SK-N-SH (cell line): Measurements from ENCODE around the gene EIPR1. TPM values are rescaled to one million over a fixed set of nuclear protein-coding genes. Genes with fewer than 3 reads are reported as not detected.

Experiments used
- CTCF ChIA-PET: fragments of 300-600, 350-600 bp; formaldehyde crosslinking; extraction: SDS; loops from one replicate; lab custom pipeline; 2021; lab: Yijun Ruan, JAX
- POLR2A ChIA-PET: fragments of 350-600 bp; sonication (Branson Sonifier 250); formaldehyde crosslinking; extraction: SDS; loops from one replicate; lab custom pipeline; 2020; ENCODE audit warnings: antibody characterized with exemption, inconsistent platforms; lab: Yijun Ruan, JAX
- DNase-seq: peaks from one replicate; pipeline ENCODE4 v3.0.0; 2012
- H2AFZ ChIP-seq: fragments of 200-600 bp; sonication (generic); 2 replicates; pipeline ENCODE4 v1.8.1; 2016; ENCODE audit warnings: antibody characterized with exemption, mild to moderate bottlenecking, low read depth
- H3F3A ChIP-seq: fragments of 200-600 bp; sonication (generic); replicated peaks from 2 replicates; pipeline ENCODE3; 2016; ENCODE audit warnings: antibody characterized with exemption, mild to moderate bottlenecking; ENCODE audit not compliant: insufficient read depth
- H3K27ac ChIP-seq, 2 experiments: fragments of 200-500 bp in 1 of 2; fragments of 200-600 bp in 1 of 2; sonication (Bioruptor generic) in 1 of 2; sonication (generic), shearing (Covaris generic) in 1 of 2; 2 replicates each; pipeline versions ENCODE4 v1.5.1 to v1.6.1; 2014 to 2016; ENCODE audit warnings: low read depth in 2 of 2, inconsistent platforms in 1 of 2, low read length in 1 of 2, mild to moderate bottlenecking in 1 of 2, mixed read lengths in 1 of 2
- H3K27me3 ChIP-seq: fragments of 200-600 bp; sonication (generic), shearing (Covaris generic); 2 replicates; pipeline ENCODE4 v1.6.1; 2016; ENCODE audit warnings: mixed run types; ENCODE audit not compliant: insufficient read depth
- H3K36me3 ChIP-seq, 2 experiments: fragments of 200-500 bp in 1 of 2; fragments of 200-600 bp in 1 of 2; sonication (Bioruptor generic) in 1 of 2; sonication (generic) in 1 of 2; replicated peaks in 1 of 2; 2 replicates each; pipeline versions ENCODE3 to v1.5.1; 2014 to 2016; ENCODE audit warnings: low read length in 1 of 2, mild to moderate bottlenecking in 1 of 2; ENCODE audit not compliant: insufficient read depth in 2 of 2, control insufficient read depth in 1 of 2
- H3K4me1 ChIP-seq, 2 experiments: fragments of 200-500 bp in 1 of 2; fragments of 200-600 bp in 1 of 2; sonication (Bioruptor generic) in 1 of 2; sonication (generic), shearing (Covaris generic) in 1 of 2; 2 replicates each; pipeline versions ENCODE4 v1.5.1 to v1.6.1; 2014 to 2016; ENCODE audit warnings: low read depth in 1 of 2, low read length in 1 of 2, mixed run types in 1 of 2; ENCODE audit not compliant: insufficient read depth in 2 of 2, control insufficient read depth in 1 of 2
- H3K4me2 ChIP-seq: fragments of 200-600 bp; sonication (generic), shearing (Covaris generic); 2 replicates; pipeline ENCODE4 v1.6.1; 2017; ENCODE audit warnings: mixed run types
- H3K4me3 ChIP-seq, 2 experiments: fragments of 200-500 bp in 1 of 2; fragments of 200-600 bp in 1 of 2; sonication (Bioruptor generic) in 1 of 2; sonication (generic), shearing (Covaris generic) in 1 of 2; 2 replicates each; pipeline versions ENCODE4 v1.5.1 to v1.8.1; 2014 to 2016; ENCODE audit warnings: low read depth in 2 of 2, inconsistent platforms in 1 of 2, low read length in 1 of 2, mild to moderate bottlenecking in 1 of 2, mixed read lengths in 1 of 2, moderate library complexity in 1 of 2
- H3K79me2 ChIP-seq: fragments of 200-600 bp; sonication (generic); 2 replicates; pipeline ENCODE4 v1.8.1; 2017; ENCODE audit warnings: mild to moderate bottlenecking; ENCODE audit not compliant: insufficient read depth
- H3K9ac ChIP-seq: fragments of 200-600 bp; sonication (generic); 2 replicates; pipeline ENCODE4 v1.6.1; 2017; ENCODE audit warnings: mixed run types
- H3K9me2 ChIP-seq: fragments of 200-600 bp; sonication (generic); 2 replicates; pipeline ENCODE4 v1.6.1; 2017; ENCODE audit warnings: mixed run types
- H3K9me3 ChIP-seq: fragments of 200-600 bp; sonication (generic); 2 replicates; pipeline ENCODE4 v1.6.1; 2017; ENCODE audit warnings: mixed run types, mild to moderate bottlenecking, moderate library complexity
- H4K20me1 ChIP-seq: fragments of 200-600 bp; sonication (generic); 2 replicates; pipeline ENCODE4 v1.6.1; 2017; ENCODE audit warnings: mild to moderate bottlenecking, mixed run types; ENCODE audit not compliant: insufficient read depth
- CTCF ChIP-seq: fragments of 200-600 bp; sonication (generic); IDR thresholded peaks from 2 replicates; pipeline ENCODE4 v1.6.1; 2017; ENCODE audit warnings: antibody characterized with exemption, mild to moderate bottlenecking, moderate library complexity
- ELF1 ChIP-seq: IDR thresholded peaks from 2 replicates; pipeline ENCODE4 v1.4.0; 2012
- EZH2phosphoT487 ChIP-seq: fragments of 200-600 bp; sonication (generic); IDR thresholded peaks from 2 replicates; pipeline ENCODE4 v1.6.1; 2017; ENCODE audit warnings: low read depth, mixed run types, mild to moderate bottlenecking, antibody characterized with exemption, moderate library complexity, borderline replicate concordance
- FOXJ3 ChIP-seq: sonication (generic); formaldehyde crosslinking; IDR thresholded peaks from 2 replicates; pipeline ENCODE4 v1.5.1; 2020; ENCODE audit warnings: mild to moderate bottlenecking, missing genetic modification reagents
- FOXM1 ChIP-seq: IDR thresholded peaks from 2 replicates; pipeline ENCODE4 v1.4.0; 2012; ENCODE audit warnings: low read depth, mild to moderate bottlenecking
- IRF3 ChIP-seq: fragments of 150-350 bp; IDR thresholded peaks from 2 replicates; pipeline ENCODE4 v1.6.1; 2016; ENCODE audit warnings: mild to moderate bottlenecking, low read depth, low read length
- MEF2A ChIP-seq: IDR thresholded peaks from 2 replicates; pipeline ENCODE4 v1.4.0; 2012; ENCODE audit warnings: low read depth, borderline replicate concordance
- MXI1 ChIP-seq: IDR thresholded peaks from 2 replicates; pipeline ENCODE4 v1.6.1; 2012; ENCODE audit warnings: mild to moderate bottlenecking, low read depth, low read length, improper control_type of control experiment
- PBX3 ChIP-seq: IDR thresholded peaks from 2 replicates; pipeline ENCODE4; 2012
- RAD21 ChIP-seq: IDR thresholded peaks from 2 replicates; pipeline ENCODE4 v1.6.1; 2012; ENCODE audit warnings: mild to moderate bottlenecking, low read length
- RCOR1 ChIP-seq: fragments of 150-350 bp; IDR thresholded peaks from 2 replicates; pipeline ENCODE4 v1.6.1; 2017; ENCODE audit warnings: antibody characterized with exemption, low read length
- RFX5 ChIP-seq: IDR thresholded peaks from 2 replicates; pipeline ENCODE4 v1.6.1; 2012; ENCODE audit warnings: mild to moderate bottlenecking, improper control_type of control experiment, low read length
- TEAD4 ChIP-seq: IDR thresholded peaks from 2 replicates; pipeline ENCODE4 v1.4.0; 2012; ENCODE audit warnings: mild to moderate bottlenecking, borderline replicate concordance; ENCODE audit not compliant: insufficient read depth
- USF1 ChIP-seq: IDR thresholded peaks from 2 replicates; pipeline ENCODE4 v1.4.0; 2012; ENCODE audit warnings: low read depth, borderline replicate concordance
- YY1 ChIP-seq: IDR thresholded peaks from 2 replicates; pipeline ENCODE4 v1.4.0; 2012; ENCODE audit warnings: low read depth, mild to moderate bottlenecking
- ZBTB33 ChIP-seq: IDR thresholded peaks from 2 replicates; pipeline ENCODE4 v1.4.0; 2012; ENCODE audit warnings: low read depth, borderline replicate concordance
- WGBS: methylation state at CpG from one replicate; pipeline ENCODE4 v1.1.6; 2017; ENCODE audit warnings: low lambda C conversion rate; 5-methylcytosine and 5-hydroxymethylcytosine counted together
- polyA plus RNA-seq, 3 experiments: library from polyadenylated mRNA; depleted of rRNA; stranded (reverse); fragments of >200 nt; gene quantifications; 2 replicates each; pipeline ENCODE4 v1.2.3, GENCODE V29; 2012

The EIPR1 gene
- polyA plus RNA-seq, 1 of the 3 experiments (the other 2 are of a cell fraction) = 85.9 TPM

GRCh38 chr2:3305952-3306351 lies 71.7 kb downstream of the EIPR1 start:
- CTCF ChIA-PET = no interaction called here

GRCh38 chr2:3305431-3305830 lies 72.2 kb downstream of the EIPR1 start:
- H3K27ac ChIP-seq = no peak overlapping the region; a peak in 1 of 4 replicates
- no peak overlapping the region for H3K9ac ChIP-seq
- H3K9me2 ChIP-seq = no peaks in the 10 kb centered on the region
- ChIA-PET CTCF (no interaction called here), POLR2A (no interaction called here)
- DNase-seq = no peak
- no peak overlapping the region for H3K4me2 ChIP-seq
- H3F3A ChIP-seq = peaks cover 4% of the 10 kb centered on the region
- no peaks in the 10 kb centered on the region for H3K9me3 ChIP-seq
- H3K4me1 ChIP-seq = peaks cover 4 to 32% of the 10 kb centered on the region in 2 experiments; a peak in 3 of 4 replicates
- peaks cover 6 to 10% of the 10 kb centered on the region in 2 experiments for H3K36me3 ChIP-seq
- H4K20me1 ChIP-seq = no peaks in the 10 kb centered on the region
- H2AFZ ChIP-seq = no peak overlapping the region
- WGBS = 93% methylated on average over 9 of the region's 9 CpGs
- H3K27me3 ChIP-seq = no peaks in the 10 kb centered on the region
- H3K4me3 ChIP-seq = no peak overlapping the region
- H3K79me2 ChIP-seq = peaks cover 19% of the 10 kb centered on the region
- TF ChIP-seq FOXJ3 (CRISPR knock-in tag) (no peak), EZH2phosphoT487 (no peak), FOXM1 (no peak), YY1 (no peak), ELF1 (no peak), CTCF (no peak), MEF2A (no peak), ZBTB33 (no peak), RAD21 (no peak), RFX5 (no peak), TEAD4 (no peak)

More at GRCh38 chr2:3305952-3306351, 71.7 kb downstream of the EIPR1 start:
- no peak overlapping the region for H3K9ac ChIP-seq
- no peak for DNase-seq
- H3K4me1 ChIP-seq = peaks cover 4 to 29% of the 10 kb centered on the region in 2 experiments; a peak in 3 of 4 replicates
- H3K9me3 ChIP-seq = no peaks in the 10 kb centered on the region
- no peaks in the 10 kb centered on the region for H3K27me3 ChIP-seq
- H3K9me2 ChIP-seq = no peaks in the 10 kb centered on the region
- H3K27ac ChIP-seq = no peak overlapping the region
- no peaks in the 10 kb centered on the region for H4K20me1 ChIP-seq
- H3K79me2 ChIP-seq = peaks cover 19% of the 10 kb centered on the region
- no peak overlapping the region for H3K4me2 ChIP-seq
- peaks cover 6 to 11% of the 10 kb centered on the region in 2 experiments for H3K36me3 ChIP-seq
- 83% methylated on average over 12 of the region's 12 CpGs for WGBS
- peaks cover 4% of the 10 kb centered on the region for H3F3A ChIP-seq
- no peak overlapping the region for H2AFZ ChIP-seq
- TF ChIP-seq IRF3 = no peak
- no peak for TF ChIP-seq ELF1
- no peak for TF ChIP-seq MXI1
- TF ChIP-seq USF1 = no peak
- no peak for TF ChIP-seq PBX3
- no peak for TF ChIP-seq RCOR1
- TF ChIP-seq, all 33 proteins: peak for 0
- POLR2A ChIA-PET = no interaction called here
- no peak overlapping the region for H3K4me3 ChIP-seq
